B cell (primary cell): ENCODE measurements around the gene ZNF212. TPM values are rescaled to one million over a fixed set of nuclear protein-coding genes. Genes with fewer than 3 reads are reported as not detected.

Source experiments
- ATAC-seq: fragments of 200-7000 bp; cut with Tn5 transposase; one replicate; pipeline ENCODE4 v1.10.0; 2021; ENCODE audit warnings: low read depth, mild to moderate bottlenecking, moderate number of reproducible peaks, moderate library complexity
- CTCF ChIA-PET: fragments of 350-600 bp; sonication (Branson Sonifier 250); formaldehyde crosslinking; loops from one replicate; lab custom pipeline; 2021; ENCODE audit warnings: antibody characterized with exemption, inconsistent platforms; lab: Charles Lee
- POLR2A ChIA-PET: fragments of 350-600 bp; sonication (Branson Sonifier 250); formaldehyde crosslinking; loops from one replicate; lab custom pipeline; 2021; ENCODE audit warnings: antibody characterized with exemption; lab: Charles Lee
- DNase-seq: peaks from one replicate; pipeline ENCODE4 v3.0.0; 2013
- H2AFZ ChIP-seq: 2 replicates; pipeline ENCODE4 v1.6.1; 2012; ENCODE audit warnings: mild to moderate bottlenecking, low read depth, low read length; ENCODE audit not compliant: insufficient read depth, poor library complexity, severe bottlenecking
- H3K27ac ChIP-seq, 2 donors: 1 replicate in 1 of 2; 2 replicates in 1 of 2; pipeline ENCODE4 v1.5.1; 2012 to 2013; ENCODE audit warnings: low read length in 2 of 2, mild to moderate bottlenecking in 2 of 2, moderate library complexity in 1 of 2
- H3K27me3 ChIP-seq, 4 experiments: fragments of 200-600 bp in 1 of 4; sonication (generic) in 1 of 4; replicated peaks in 1 of 4; 1 replicate in 2 of 4; 2 replicates in 2 of 4; pipeline versions ENCODE4 v1.6.1 to v1.7.0; 2013 to 2016; ENCODE audit warnings: low read length in 3 of 4, mild to moderate bottlenecking in 2 of 4, mixed read lengths in 1 of 4, moderate library complexity in 1 of 4; ENCODE audit not compliant: insufficient read depth in 4 of 4, control insufficient read depth in 3 of 4; ENCODE audit errors: control extremely low read depth in 1 of 4
- H3K36me3 ChIP-seq, 2 experiments: replicated peaks in 1 of 2; 1 replicate in 1 of 2; 2 replicates in 1 of 2; pipeline versions ENCODE4 v1.6.1 to v1.7.1; 2013; ENCODE audit warnings: low read length in 1 of 2; ENCODE audit not compliant: insufficient read depth in 2 of 2, control insufficient read depth in 1 of 2; ENCODE audit errors: control extremely low read depth in 1 of 2, extremely low read depth in 1 of 2
- H3K4me1 ChIP-seq, 2 donors: fragments of 200-600 bp in 1 of 2; sonication (generic) in 1 of 2; 1 replicate in 1 of 2; 2 replicates in 1 of 2; pipeline versions ENCODE4 v1.5.1 to v1.6.1; 2013 to 2017; ENCODE audit warnings: low read length in 2 of 2; ENCODE audit not compliant: control insufficient read depth in 2 of 2, insufficient read depth in 2 of 2
- H3K4me2 ChIP-seq: replicated peaks from 2 replicates; pipeline ENCODE3; 2012; ENCODE audit warnings: mild to moderate bottlenecking, low read depth, low read length; ENCODE audit not compliant: poor library complexity, severe bottlenecking
- H3K4me3 ChIP-seq, 5 experiments: fragments of 200-600 bp in 1 of 5; sonication (generic) in 1 of 5; 1 replicate in 3 of 5; 2 replicates in 2 of 5; pipeline versions ENCODE4 v1.5.1 to v1.7.0; 2011 to 2016; ENCODE audit warnings: low read length in 4 of 5, mild to moderate bottlenecking in 4 of 5, low read depth in 2 of 5, control low read depth in 1 of 5, moderate library complexity in 1 of 5; ENCODE audit not compliant: insufficient read depth in 1 of 5; ENCODE audit errors: control extremely low read depth in 1 of 5, extremely low read depth in 1 of 5
- H3K79me2 ChIP-seq: fragments of 200-600 bp; sonication (generic); one replicate; pipeline ENCODE4 v1.6.0; 2016; ENCODE audit warnings: low read length; ENCODE audit not compliant: control insufficient read depth, insufficient read depth
- H3K9ac ChIP-seq: fragments of 200-600 bp; sonication (generic); 2 replicates; pipeline ENCODE4 v1.6.1; 2017; ENCODE audit warnings: mild to moderate bottlenecking, low read length, moderate library complexity
- H3K9me3 ChIP-seq, 3 donors: one replicate each; pipeline versions ENCODE4 v1.6.1 to v1.7.1; 2013; ENCODE audit warnings: low read length in 2 of 3; ENCODE audit not compliant: control insufficient read depth in 2 of 3, insufficient read depth in 1 of 3; ENCODE audit errors: control extremely low read depth in 1 of 3
- H4K20me1 ChIP-seq: 2 replicates; pipeline ENCODE4 v1.6.0; 2012; ENCODE audit warnings: mild to moderate bottlenecking, low read length; ENCODE audit not compliant: insufficient read depth, control insufficient read depth, poor library complexity, severe bottlenecking
- H3K27ac Mint-ChIP-seq: one replicate; pipeline ENCODE4 v1.8.0; 2021; ENCODE audit warnings: mixed read lengths
- H3K27me3 Mint-ChIP-seq: one replicate; pipeline ENCODE4 v1.8.0; 2021; ENCODE audit warnings: mixed read lengths
- H3K4me1 Mint-ChIP-seq: one replicate; pipeline ENCODE4 v1.8.0; 2021; ENCODE audit warnings: mixed read lengths
- H3K4me3 Mint-ChIP-seq: one replicate; pipeline ENCODE4 v1.8.0; 2021; ENCODE audit warnings: mixed read lengths
- H3K9me3 Mint-ChIP-seq: one replicate; pipeline ENCODE4 v1.8.0; 2022; ENCODE audit warnings: mixed read lengths; ENCODE audit not compliant: insufficient read depth
- EZH2 ChIP-seq: IDR thresholded peaks from 2 replicates; pipeline ENCODE4 v1.6.1; 2012; ENCODE audit warnings: borderline replicate concordance, low read depth, mild to moderate bottlenecking, moderate library complexity, low read length; ENCODE audit not compliant: insufficient read depth, poor library complexity, severe bottlenecking
- WGBS: methylation state at CpG from one replicate; pipeline ENCODE4 v1.1.5; 2013; ENCODE audit warnings: missing lambda C conversion rate; ENCODE audit not compliant: insufficient coverage; 5-methylcytosine and 5-hydroxymethylcytosine counted together
- intact Hi-C: fragments of 100-400 bp; cut with micrococcal nuclease; formaldehyde crosslinking; loops from one replicate; pipeline ENCODE4 v1.10.0; 2022
- polyA plus RNA-seq: library from polyadenylated mRNA; depleted of rRNA; stranded (reverse); fragments of >200 nt; gene quantifications from 2 replicates; pipeline ENCODE4 v1.2.3, GENCODE V29; 2012
- total RNA-seq, 2 donors: library from RNA; stranded (reverse); fragments of 120-200 nt in 1 of 2; gene quantifications; 1 replicate in 1 of 2; 2 replicates in 1 of 2; pipeline versions ENCODE4 v1.2.3 to v1.2.4, GENCODE V29; 2013 to 2022
- TF ChIP-seq, protein P1 (sequence below): fragments of 200-600 bp; IDR thresholded peaks from one replicate; pipeline ENCODE4 v1.8.0; 2022; ENCODE audit warnings: antibody characterized with exemption, mild to moderate bottlenecking

ZNF212 gene
- total and polyA plus RNA-seq, 2 donors (not counting 1 experiment from before 2014, with no cell fraction given) = 8.1 to 22.5 TPM

DNA sequence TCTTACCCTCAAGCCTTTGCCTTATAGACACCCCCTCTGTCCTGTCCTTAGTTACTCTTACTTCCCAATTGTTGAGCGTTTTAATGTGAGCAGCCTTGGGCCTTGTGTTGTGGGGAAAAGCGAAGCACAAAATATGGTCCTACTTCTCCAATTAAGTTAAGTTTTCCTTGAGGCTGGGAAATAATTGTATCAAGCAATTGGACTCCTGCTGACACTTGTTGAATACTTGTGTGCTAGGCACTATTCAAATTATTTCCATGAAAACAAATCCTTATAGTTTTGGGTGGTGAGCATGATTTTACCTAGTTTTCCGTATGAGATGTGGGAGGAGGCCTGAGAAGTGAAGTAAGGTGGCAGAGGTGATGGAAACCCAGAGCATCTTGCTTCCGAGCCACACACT lies 17.1 kb downstream of the ZNF212 start:
- TF ChIP-seq, protein P1, sequence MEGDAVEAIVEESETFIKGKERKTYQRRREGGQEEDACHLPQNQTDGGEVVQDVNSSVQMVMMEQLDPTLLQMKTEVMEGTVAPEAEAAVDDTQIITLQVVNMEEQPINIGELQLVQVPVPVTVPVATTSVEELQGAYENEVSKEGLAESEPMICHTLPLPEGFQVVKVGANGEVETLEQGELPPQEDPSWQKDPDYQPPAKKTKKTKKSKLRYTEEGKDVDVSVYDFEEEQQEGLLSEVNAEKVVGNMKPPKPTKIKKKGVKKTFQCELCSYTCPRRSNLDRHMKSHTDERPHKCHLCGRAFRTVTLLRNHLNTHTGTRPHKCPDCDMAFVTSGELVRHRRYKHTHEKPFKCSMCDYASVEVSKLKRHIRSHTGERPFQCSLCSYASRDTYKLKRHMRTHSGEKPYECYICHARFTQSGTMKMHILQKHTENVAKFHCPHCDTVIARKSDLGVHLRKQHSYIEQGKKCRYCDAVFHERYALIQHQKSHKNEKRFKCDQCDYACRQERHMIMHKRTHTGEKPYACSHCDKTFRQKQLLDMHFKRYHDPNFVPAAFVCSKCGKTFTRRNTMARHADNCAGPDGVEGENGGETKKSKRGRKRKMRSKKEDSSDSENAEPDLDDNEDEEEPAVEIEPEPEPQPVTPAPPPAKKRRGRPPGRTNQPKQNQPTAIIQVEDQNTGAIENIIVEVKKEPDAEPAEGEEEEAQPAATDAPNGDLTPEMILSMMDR = no peak
- no peak for TF ChIP-seq EZH2
- ChIA-PET POLR2A (no interaction called here), CTCF (no interaction called here)
- no peaks in the 10 kb centered on the region for H3K27me3 Mint-ChIP-seq
- Histone ChIP-seq H4K20me1 (no peaks in the 10 kb centered on the region), H3K27ac (no peak overlapping the region), H3K79me2 (no peaks in the 10 kb centered on the region), H2AFZ (no peak overlapping the region), H3K4me2 (no peak overlapping the region), H3K9ac (no peak overlapping the region), H3K4me3 (no peak overlapping the region), H3K27me3 (no peaks in the 10 kb centered on the region), H3K9me3 (no peaks in the 10 kb centered on the region), H3K4me1 (peaks cover 6% of the 10 kb centered on the region in 2 donors), H3K36me3 (peaks cover 3 to 44% of the 10 kb centered on the region in 2 experiments)
- no peak overlapping the region for H3K4me3 Mint-ChIP-seq
- H3K9me3 Mint-ChIP-seq = no peaks in the 10 kb centered on the region
- WGBS = 94% methylated on average over 2 of the region's 4 CpGs
- intact Hi-C loops = no loop called here
- peaks cover 5% of the 10 kb centered on the region for H3K4me1 Mint-ChIP-seq
- no peak for ATAC-seq
- no peak overlapping the region for H3K27ac Mint-ChIP-seq
- no peak for DNase-seq

- no peaks in the 10 kb centered on the region for H3K27me3 ChIP-seq
- Mint-ChIP-seq H3K27ac (no peak overlapping the region), H3K27me3 (no peaks in the 10 kb centered on the region), H3K4me3 (no peak overlapping the region), H3K9me3 (no peaks in the 10 kb centered on the region), H3K4me1 (peaks cover 6% of the 10 kb centered on the region)
- no peak for TF ChIP-seq EZH2
- TF ChIP-seq, protein P1 = no peak
- no peak overlapping the region for H3K27ac ChIP-seq
- H3K4me3 ChIP-seq = no peak overlapping the region
- ChIA-PET POLR2A (no interaction called here), CTCF (no interaction called here)
- WGBS = 79% methylated on average over 2 of the region's 2 CpGs
- no peak overlapping the region for H3K9ac ChIP-seq
- H3K4me2 ChIP-seq = no peak overlapping the region
- peaks cover 1 to 38% of the 10 kb centered on the region in 2 experiments for H3K36me3 ChIP-seq
- H3K79me2 ChIP-seq = no peaks in the 10 kb centered on the region
- intact Hi-C loops = no loop called here
- H2AFZ ChIP-seq = no peak overlapping the region
- no peaks in the 10 kb centered on the region for H3K9me3 ChIP-seq
- ATAC-seq = no peak
- H4K20me1 ChIP-seq = no peaks in the 10 kb centered on the region
- peaks cover 6% of the 10 kb centered on the region in 2 donors for H3K4me1 ChIP-seq
- no peak for DNase-seq
These were observed 17.7 kb downstream of the ZNF212 start for GRCh38 chr7:149257146-149257545.
